ENCODE results near the gene ZNF669. TPM values are rescaled to one million over a fixed set of nuclear protein-coding genes. Genes with fewer than 3 reads are reported as not detected.

ZNF669 gene
- polyA plus RNA-seq, 3 donors, result 5.1 to 8.9 (median 8.9) TPM

- H3K9ac ChIP-seq (ENCODE audit: insufficient read depth, low read length, poor library complexity, severe bottlenecking), result no peak overlapping the region
- Mint-ChIP-seq H3K4me1 (no peaks in the 10 kb centered on the region), H3K4me3 (no peak overlapping the region), H3K36me3 (peaks cover 28 to 51% of the 10 kb centered on the region in 2 donors), H3K27me3 (ENCODE audit: low read depth in 3 of 3) (peaks cover 0 to 1% (median under 1%) of the 10 kb centered on the region in 3 donors), H3K27ac (no peak overlapping the region), H3K9me3 (peaks cover 41 to 83% (median 73%) of the 10 kb centered on the region in 7 donors)
- peaks cover 7% of the 10 kb centered on the region for H3K79me2 ChIP-seq (ENCODE audit: insufficient read depth, low read length)
- H3K9me3 ChIP-seq (replicated peaks in 1 of 2; ENCODE audit: control insufficient read depth in 1 of 2, insufficient read depth in 1 of 2, low read length in 2 of 2), result peaks cover 55 to 74% of the 10 kb centered on the region in 2 donors
- no peaks in the 10 kb centered on the region for H3K4me1 ChIP-seq (ENCODE audit: control insufficient read depth in 1 of 2, insufficient read depth in 2 of 2, low read length in 2 of 2)
- H3K4me2 ChIP-seq (replicated peaks; ENCODE audit: extremely low read depth, low read length, poor library complexity, severe bottlenecking), result no peak overlapping the region
- H4K20me1 ChIP-seq (ENCODE audit: insufficient read depth, low read length), result no peaks in the 10 kb centered on the region
- H2AFZ ChIP-seq (ENCODE audit: insufficient read depth, low read depth, low read length, poor library complexity, severe bottlenecking), result no peak overlapping the region
- no peaks in the 10 kb centered on the region for H3K27me3 ChIP-seq (ENCODE audit: control insufficient read depth in 2 of 2, insufficient read depth in 2 of 2, low read length in 2 of 2)
- WGBS (ENCODE audit: insufficient coverage), result 96% methylated on average over 5 of the region's 5 CpGs
- TF ChIP-seq CTCF (IDR thresholded peaks at IDR 0.05), result no peak
- no peak overlapping the region for H3K4me3 ChIP-seq (replicated peaks in 1 of 3; ENCODE audit: low read depth in 2 of 3, low read length in 3 of 3)
- no peak for DNase-seq
- intact Hi-C loops (cut with micrococcal nuclease), result no loop called here
- no peak overlapping the region for H3K27ac ChIP-seq (ENCODE audit: low read depth in 1 of 2, low read length in 2 of 2)
- peaks cover 22 to 34% of the 10 kb centered on the region in 2 donors for H3K36me3 ChIP-seq (replicated peaks in 1 of 2; ENCODE audit: control insufficient read depth in 1 of 2, insufficient read depth in 2 of 2, low read length in 2 of 2)
Measured at GRCh38 chr1:247096958-247097357, 7.2 kb downstream of the ZNF669 start.

- Histone ChIP-seq H3K9me3 (replicated peaks in 1 of 2; ENCODE audit: control insufficient read depth in 1 of 2, insufficient read depth in 1 of 2, low read length in 2 of 2) (peaks cover 53 to 70% of the 10 kb centered on the region in 2 donors), H3K4me2 (replicated peaks; ENCODE audit: extremely low read depth, low read length, poor library complexity, severe bottlenecking) (no peak overlapping the region), H2AFZ (ENCODE audit: insufficient read depth, low read depth, low read length, poor library complexity, severe bottlenecking) (no peak overlapping the region), H3K27me3 (ENCODE audit: control insufficient read depth in 2 of 2, insufficient read depth in 2 of 2, low read length in 2 of 2) (no peaks in the 10 kb centered on the region), H4K20me1 (ENCODE audit: insufficient read depth, low read length) (no peaks in the 10 kb centered on the region), H3K27ac (ENCODE audit: low read depth in 1 of 2, low read length in 2 of 2) (no peak overlapping the region), H3K4me1 (ENCODE audit: control insufficient read depth in 1 of 2, insufficient read depth in 2 of 2, low read length in 2 of 2) (no peaks in the 10 kb centered on the region), H3K4me3 (replicated peaks in 1 of 3; ENCODE audit: low read depth in 2 of 3, low read length in 3 of 3) (no peak overlapping the region), H3K79me2 (ENCODE audit: insufficient read depth, low read length) (peaks cover 7% of the 10 kb centered on the region), H3K9ac (ENCODE audit: insufficient read depth, low read length, poor library complexity, severe bottlenecking) (no peak overlapping the region), H3K36me3 (replicated peaks in 1 of 2; ENCODE audit: control insufficient read depth in 1 of 2, insufficient read depth in 2 of 2, low read length in 2 of 2) (peaks cover 17 to 30% of the 10 kb centered on the region in 2 donors)
- Mint-ChIP-seq H3K4me3 (no peak overlapping the region), H3K27me3 (ENCODE audit: low read depth in 3 of 3) (peaks cover 0 to 1% (median 1%) of the 10 kb centered on the region in 3 donors), H3K4me1 (no peaks in the 10 kb centered on the region), H3K9me3 (peaks cover 40 to 79% (median 70%) of the 10 kb centered on the region in 7 donors), H3K27ac (no peak overlapping the region), H3K36me3 (peaks cover 23 to 47% of the 10 kb centered on the region in 2 donors)
- TF ChIP-seq CTCF (IDR thresholded peaks at IDR 0.05), result no peak
- no peak for DNase-seq
- WGBS (ENCODE audit: insufficient coverage), result 98% methylated on average over 5 of the region's 5 CpGs
- intact Hi-C loops (cut with micrococcal nuclease), result no loop called here
Measured at GRCh38 chr1:247096544-247096943, 7.6 kb downstream of the ZNF669 start.
